NCI-H1694 treated with DMSO at 0.1 percent for 48 hours (cell line): ENCODE measurements around the gene SLC16A3.
"Not testable (repeated sequence)": the region's sequence is repeated elsewhere in the genome, so short reads cannot be mapped to it uniquely, and the experiment has no call there.

ENCODE experiments used
- DNase-seq: peaks from one replicate; lab custom pipeline; 2025; lab: John Stamatoyannopoulos, UW

SLC16A3 gene

GRCh38 chr17:82247182-82247823 is 18.5 kb downstream of the SLC16A3 start:
- no peak for DNase-seq

- no peak for DNase-seq
These were observed 19.2 kb downstream of the SLC16A3 start for GRCh38 chr17:82247856-82248671.

- DNase-seq = no peak
These were observed 20.2 kb downstream of the SLC16A3 start for GRCh38 chr17:82248815-82249674.

- no peak for DNase-seq
These were observed 21.2 kb downstream of the SLC16A3 start for GRCh38 chr17:82249896-82250581.

- no peak for DNase-seq
These were observed 22.1 kb downstream of the SLC16A3 start for GRCh38 chr17:82250868-82251500.

- no peak for DNase-seq
These were observed 23.8 kb downstream of the SLC16A3 start for GRCh38 chr17:82252511-82253178.

- DNase-seq = no peak
These were observed 24.3 kb downstream of the SLC16A3 start for GRCh38 chr17:82253179-82253544.

GRCh38 chr17:82254096-82254495 is 25.3 kb downstream of the SLC16A3 start:
- DNase-seq = not testable (repeated sequence)

GRCh38 chr17:82254746-82255145 is 25.9 kb downstream of the SLC16A3 start:
- DNase-seq = not testable (repeated sequence)

GRCh38 chr17:82255402-82255972 is 26.6 kb downstream of the SLC16A3 start:
- DNase-seq = no peak

- DNase-seq = no peak
These were observed 27.5 kb downstream of the SLC16A3 start for GRCh38 chr17:82256242-82256885.

GRCh38 chr17:82257473-82257872 is 28.6 kb downstream of the SLC16A3 start:
- DNase-seq = peak; percentile 76

- DNase-seq = no peak
These were observed 29.7 kb downstream of the SLC16A3 start for GRCh38 chr17:82258555-82258954.

- not testable (repeated sequence) for DNase-seq
These were observed 31.4 kb downstream of the SLC16A3 start for GRCh38 chr17:82259972-82260961.

GRCh38 chr17:82262344-82262743 is 33.5 kb downstream of the SLC16A3 start:
- DNase-seq = no peak

- DNase-seq = no peak
These were observed 34.8 kb downstream of the SLC16A3 start for GRCh38 chr17:82263641-82264040.

- DNase-seq = no peak
These were observed 37.3 kb downstream of the SLC16A3 start for GRCh38 chr17:82266142-82266541.

- DNase-seq = no peak
These were observed 38.9 kb downstream of the SLC16A3 start for GRCh38 chr17:82267575-82268379.
